HCT116 (cell line): ENCODE results near the gene RSAD2. TPM values are rescaled to one million over a fixed set of nuclear protein-coding genes. Genes with fewer than 3 reads are reported as not detected.

Experiments
- ATAC-seq: fragments of 200-7000 bp; cut with Tn5 transposase; 2 replicates; pipeline ENCODE4 v1.9.1; 2020; ENCODE audit warnings: mild to moderate bottlenecking, moderate library complexity
- BruUV-seq: library from RNA; stranded (reverse); fragments of 400-500 nt; replicated peaks from 2 replicates; lab custom pipeline; 2021; lab: Mats Ljungman, UMichigan
- CTCF ChIA-PET: fragments of 300-600 bp; sonication (Branson Sonifier 250); formaldehyde crosslinking; loops from one replicate; lab custom pipeline; 2021; ENCODE audit warnings: antibody characterized with exemption; lab: Charles Lee
- POLR2A ChIA-PET: fragments of 300-600, 350-600 bp; sonication (Branson Sonifier 250); formaldehyde crosslinking; loops from one replicate; lab custom pipeline; 2021; ENCODE audit warnings: antibody characterized with exemption; lab: Charles Lee
- RAD21 ChIA-PET, 2 experiments: fragments of 300-600 bp; sonication (Branson Sonifier 250); formaldehyde crosslinking; loops; one replicate each; lab custom pipeline; 2023; ENCODE audit warnings: low total read pairs in 2 of 2; ENCODE audit not compliant: uncharacterized antibody in 2 of 2, unreplicated experiment in 2 of 2, low non-redundant PET in 1 of 2; lab: Charles Lee
- DNase-seq: peaks from one replicate; pipeline ENCODE4 v3.0.0-alpha.2; 2010; ENCODE audit warnings: low read depth, low spot score
- H2AFZ ChIP-seq: fragments of 200-600 bp; shearing (Covaris generic), sonication (generic); 2 replicates; pipeline ENCODE4 v1.6.1; 2017; ENCODE audit warnings: low read depth, mixed run types, mixed read lengths, antibody characterized with exemption, low read length; ENCODE audit not compliant: poor library complexity, severe bottlenecking
- H3K27ac ChIP-seq: 2 replicates; pipeline ENCODE4 v1.5.1; 2012; ENCODE audit warnings: low read depth, low read length
- H3K27me3 ChIP-seq: fragments of 200-600 bp; sonication (generic); 2 replicates; pipeline ENCODE4 v1.6.1; 2016; ENCODE audit warnings: mixed run types, low read length, mixed read lengths; ENCODE audit not compliant: insufficient read depth
- H3K36me3 ChIP-seq, 2 experiments: fragments of 200-500 bp in 1 of 2; fragments of 200-600 bp in 1 of 2; sonication (Bioruptor generic) in 1 of 2; sonication (generic) in 1 of 2; 2 replicates each; pipeline versions ENCODE4 v1.5.1 to v1.6.1; 2014 to 2016; ENCODE audit warnings: low read length in 2 of 2, inconsistent platforms in 1 of 2, mixed read lengths in 1 of 2, mixed run types in 1 of 2; ENCODE audit not compliant: insufficient read depth in 2 of 2, control insufficient read depth in 1 of 2
- H3K4me1 ChIP-seq, 2 experiments: fragments of 200-600 bp in 1 of 2; sonication (generic) in 1 of 2; 2 replicates each; pipeline versions ENCODE4 v1.5.1 to v1.6.1; 2012 to 2017; ENCODE audit warnings: low read length in 2 of 2, inconsistent platforms in 1 of 2, mild to moderate bottlenecking in 1 of 2, mixed read lengths in 1 of 2, mixed run types in 1 of 2, moderate library complexity in 1 of 2; ENCODE audit not compliant: insufficient read depth in 2 of 2, control insufficient read depth in 1 of 2
- H3K4me2 ChIP-seq: fragments of 200-600 bp; sonication (generic); 2 replicates; pipeline ENCODE4 v1.6.1; 2017; ENCODE audit warnings: mixed run types, low read length, mixed read lengths
- H3K4me3 ChIP-seq, 2 experiments: fragments of 200-600 bp in 1 of 2; sonication (generic) in 1 of 2; replicated peaks in 1 of 2; 2 replicates each; pipeline ENCODE4 v1.5.1; 2011 to 2016; ENCODE audit warnings: low read length in 2 of 2, control low read depth in 1 of 2, low read depth in 1 of 2, mild to moderate bottlenecking in 1 of 2, mixed read lengths in 1 of 2, mixed run types in 1 of 2
- H3K79me2 ChIP-seq: fragments of 200-600 bp; sonication (generic); 2 replicates; pipeline ENCODE4 v1.6.1; 2017; ENCODE audit warnings: mild to moderate bottlenecking, mixed run types, low read length, moderate library complexity, mixed read lengths; ENCODE audit not compliant: insufficient read depth
- H3K9ac ChIP-seq: fragments of 200-600 bp; sonication (generic); 2 replicates; pipeline ENCODE4 v1.6.1; 2016; ENCODE audit warnings: low read length, mixed read lengths
- H3K9me2 ChIP-seq: fragments of 200-600 bp; sonication (generic), shearing (Covaris generic); 2 replicates; pipeline ENCODE4 v1.6.1; 2017; ENCODE audit warnings: mixed run types, mild to moderate bottlenecking, moderate library complexity; ENCODE audit not compliant: insufficient read depth
- H3K9me3 ChIP-seq, 2 experiments: fragments of 200-500 bp in 1 of 2; fragments of 200-600 bp in 1 of 2; sonication (Bioruptor generic) in 1 of 2; sonication (generic) in 1 of 2; 2 replicates each; pipeline ENCODE4 v1.6.1; 2014 to 2017; ENCODE audit warnings: low read length in 2 of 2, mixed read lengths in 2 of 2, inconsistent platforms in 1 of 2, low read depth in 1 of 2, mild to moderate bottlenecking in 1 of 2, mixed run types in 1 of 2, moderate library complexity in 1 of 2; ENCODE audit not compliant: control insufficient read depth in 1 of 2, insufficient read depth in 1 of 2
- H4K20me1 ChIP-seq: fragments of 200-600 bp; sonication (generic), shearing (Covaris generic); 2 replicates; pipeline ENCODE4 v1.6.1; 2017; ENCODE audit warnings: mixed run types, mild to moderate bottlenecking, moderate library complexity; ENCODE audit not compliant: insufficient read depth
- ATF3 ChIP-seq: IDR thresholded peaks from 2 replicates; pipeline ENCODE4 v1.6.1; 2012
- CBX3 ChIP-seq: IDR thresholded peaks from 2 replicates; pipeline ENCODE4 v1.6.1; 2012; ENCODE audit warnings: low read depth
- CTCF ChIP-seq, 3 experiments: fragments of 200-600 bp in 1 of 3; sonication (generic) in 1 of 3; IDR thresholded peaks in 2 of 3; conservative IDR thresholded peaks in 1 of 3; 2 replicates each; pipeline ENCODE4 v1.5.1; 2012 to 2017; ENCODE audit warnings: low read depth in 2 of 3, low read length in 2 of 3, antibody characterized with exemption in 1 of 3, borderline replicate concordance in 1 of 3, control low read depth in 1 of 3, mild to moderate bottlenecking in 1 of 3, mixed read lengths in 1 of 3, mixed run types in 1 of 3, moderate library complexity in 1 of 3; ENCODE audit not compliant: insufficient read depth in 1 of 3
- EGR1 ChIP-seq: IDR thresholded peaks from 2 replicates; pipeline ENCODE4 v1.6.1; 2012; ENCODE audit warnings: low read depth
- EZH2 ChIP-seq: fragments of 200-600 bp; sonication (generic); IDR thresholded peaks from 2 replicates; pipeline ENCODE4 v1.6.1; 2017; ENCODE audit warnings: antibody characterized with exemption, mixed run types
- EZH2phosphoT487 ChIP-seq: fragments of 200-600 bp; IDR thresholded peaks from 2 replicates; pipeline ENCODE4 v1.6.1; 2018; ENCODE audit warnings: antibody characterized with exemption, borderline replicate concordance
- FOSL1 ChIP-seq: IDR thresholded peaks from 2 replicates; pipeline ENCODE4 v1.6.1; 2012; ENCODE audit warnings: low read depth
- JUND ChIP-seq: IDR thresholded peaks from 2 replicates; pipeline ENCODE4 v1.6.1; 2012
- MAX ChIP-seq: IDR thresholded peaks from 2 replicates; pipeline ENCODE4 v1.6.1; 2012
- POLR2A ChIP-seq: IDR thresholded peaks from 2 replicates; pipeline ENCODE4 v1.7.0; 2011; ENCODE audit warnings: borderline replicate concordance; ENCODE audit not compliant: insufficient read depth, insufficient read length; ENCODE audit errors: extremely low read depth
- POLR2AphosphoS5 ChIP-seq: IDR thresholded peaks from 2 replicates; pipeline ENCODE4 v1.6.1; 2011; ENCODE audit warnings: mild to moderate bottlenecking, low read depth, low read length, moderate library complexity
- RAD21 ChIP-seq: IDR thresholded peaks from 2 replicates; pipeline ENCODE4 v1.6.1; 2012; ENCODE audit warnings: low read depth, mild to moderate bottlenecking
- REST ChIP-seq: IDR thresholded peaks from 2 replicates; pipeline ENCODE4 v1.6.1; 2012; ENCODE audit warnings: low read depth
- SIN3A ChIP-seq: IDR thresholded peaks from 2 replicates; pipeline ENCODE4 v1.6.1; 2012; ENCODE audit warnings: low read depth
- TCF7L2 ChIP-seq: IDR thresholded peaks from 2 replicates; pipeline ENCODE4 v1.7.0; 2011; ENCODE audit warnings: borderline replicate concordance, inconsistent platforms; ENCODE audit not compliant: insufficient read depth, insufficient read length; ENCODE audit errors: extremely low read depth
- YY1 ChIP-seq: IDR thresholded peaks from 2 replicates; pipeline ENCODE4 v1.6.1; 2011; ENCODE audit warnings: low read length, low read depth, moderate library complexity, mild to moderate bottlenecking; ENCODE audit not compliant: insufficient replicate concordance; ENCODE audit errors: extremely low read depth
- ZBTB33 ChIP-seq: IDR thresholded peaks from 2 replicates; pipeline ENCODE4 v1.6.1; 2011; ENCODE audit warnings: mild to moderate bottlenecking, low read length, moderate library complexity; ENCODE audit not compliant: insufficient replicate concordance; ENCODE audit errors: extremely low read depth
- ZFX ChIP-seq: fragments of 450-650 bp; IDR thresholded peaks from 2 replicates; pipeline ENCODE4 v1.6.1; 2017
- intact Hi-C: fragments of 100-400 bp; cut with micrococcal nuclease; formaldehyde crosslinking; loops from 2 replicates; pipeline ENCODE4 v1.10.0; 2022
- total RNA-seq: library from RNA; stranded (reverse); gene quantifications from one replicate; pipeline ENCODE4 v1.2.1, GENCODE V29; 2021; ENCODE audit not compliant: unreplicated experiment

RSAD2 gene
- total RNA-seq, 1 experiment from 2014 or later, result not detected

- no peak for TF ChIP-seq MAX
- no peak for TF ChIP-seq ZFX
- TF ChIP-seq REST, result no peak
Observed at GRCh38 chr2:6881046-6881445, 3.5 kb downstream of the RSAD2 start (continued).

- H4K20me1 ChIP-seq, result no peaks in the 10 kb centered on the region
- H3K9me2 ChIP-seq, result no peaks in the 10 kb centered on the region
- H3K9me3 ChIP-seq, result no peaks in the 10 kb centered on the region
- peaks cover 19% of the 10 kb centered on the region; the same call in 1 of the 2 replicates for H3K27me3 ChIP-seq
- peaks cover 0 to 10% of the 10 kb centered on the region in 2 experiments; a peak in 1 of 4 replicates for H3K4me1 ChIP-seq
- DNase-seq, result no peak
- H3K27ac ChIP-seq, result no peak overlapping the region
- H3K36me3 ChIP-seq, result no peaks in the 10 kb centered on the region
- no peak overlapping the region for H3K9ac ChIP-seq
- H3K79me2 ChIP-seq, result no peaks in the 10 kb centered on the region
- H3K4me3 ChIP-seq, result no peak overlapping the region
- no peak for ATAC-seq
- H2AFZ ChIP-seq, result no peak overlapping the region
- RAD21 ChIA-PET, result no interaction called here
- BruUV-seq, result no TSS peak
- intact Hi-C loops, result no loop called here
- POLR2A ChIA-PET, result no interaction called here
- no peak overlapping the region for H3K4me2 ChIP-seq
- CTCF ChIA-PET, result no interaction called here
- no peak for TF ChIP-seq CTCF (IDR thresholded peaks at IDR 0.05 in 2 of 3, conservative IDR thresholded peaks at IDR 0.05 in 1 of 3; ENCODE audit: borderline replicate concordance in 1 of 3, insufficient read depth in 1 of 3, low read depth in 2 of 3, low read length in 2 of 3)
- TF ChIP-seq POLR2AphosphoS5, result no peak
- TF ChIP-seq ATF3, result no peak
- no peak for TF ChIP-seq ZBTB33
- TF ChIP-seq POLR2A, result no peak
- no peak for TF ChIP-seq EZH2
- TF ChIP-seq YY1, result no peak
- TF ChIP-seq MAX, result no peak
- no peak for TF ChIP-seq EGR1
- no peak for TF ChIP-seq ZFX
- no peak for TF ChIP-seq SIN3A
- TF ChIP-seq EZH2phosphoT487, result no peak
- TF ChIP-seq TCF7L2, result no peak
- TF ChIP-seq JUND, result no peak
- TF ChIP-seq CBX3, result no peak
- no peak for TF ChIP-seq RAD21
- no peak for TF ChIP-seq FOSL1
Observed at GRCh38 chr2:6881516-6881915, 3.9 kb downstream of the RSAD2 start.
